Tibial nerve (tissue), 3 donors: ENCODE data around the gene PABPN1.

Experiments
- POLR2A ChIP-seq, 2 donors: fragments of 450-650 bp; IDR thresholded peaks; one replicate each; pipeline ENCODE4 v1.6.1; 2017; ENCODE audit warnings: antibody characterized with exemption in 2 of 2, mild to moderate bottlenecking in 2 of 2, moderate library complexity in 2 of 2
- TF ChIP-seq, protein P1 (sequence below), 5 experiments: fragments of 200-600 bp in 3 of 5; fragments of 450-650 bp in 2 of 5; sonication (generic) in 3 of 5; IDR thresholded peaks; one replicate each; pipeline ENCODE4 v1.5.1; 2016 to 2019; ENCODE audit warnings: antibody characterized with exemption in 5 of 5, mild to moderate bottlenecking in 3 of 5, moderate library complexity in 2 of 5

DNA sequence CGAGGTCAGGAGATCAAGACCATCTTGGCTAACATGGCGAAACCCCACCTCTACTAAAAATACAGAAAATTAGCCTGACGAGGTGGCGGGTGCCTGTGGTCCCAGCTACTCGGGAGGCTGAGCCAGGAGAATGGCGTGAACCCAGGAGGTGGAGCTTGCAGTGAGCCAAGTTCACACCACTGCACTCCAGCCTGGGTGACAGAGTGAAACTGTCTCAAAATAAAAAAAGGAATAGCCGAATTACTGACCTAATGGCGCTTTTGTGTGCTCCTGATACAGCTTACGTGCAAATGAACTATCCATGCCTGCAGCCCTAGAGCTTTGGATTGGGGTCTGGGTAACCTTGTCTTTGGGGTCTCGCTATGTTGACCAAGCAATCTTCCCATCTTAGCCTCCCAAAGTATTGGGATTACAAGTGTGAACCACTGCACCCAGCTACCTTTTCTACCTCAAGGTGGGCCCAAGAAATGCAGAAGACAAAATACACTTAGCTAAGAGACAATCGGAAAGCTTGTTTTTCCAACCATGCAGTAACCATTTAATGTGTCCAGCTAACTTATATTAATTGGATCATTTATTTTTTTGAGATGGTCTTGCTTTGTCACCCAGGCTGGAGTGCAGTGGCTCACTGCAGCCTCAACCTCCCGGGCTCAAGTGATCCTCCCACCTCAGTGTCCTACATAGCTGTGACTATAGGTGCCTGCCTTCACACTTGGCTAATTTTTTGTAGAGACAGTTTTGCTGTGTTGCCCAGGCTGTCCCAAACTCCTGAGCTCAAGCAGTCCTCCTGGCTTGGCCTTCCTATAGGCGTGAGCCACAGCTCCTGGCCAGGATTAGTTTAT is 5.5 kb downstream of the PABPN1 start:
- TF ChIP-seq, protein P1, sequence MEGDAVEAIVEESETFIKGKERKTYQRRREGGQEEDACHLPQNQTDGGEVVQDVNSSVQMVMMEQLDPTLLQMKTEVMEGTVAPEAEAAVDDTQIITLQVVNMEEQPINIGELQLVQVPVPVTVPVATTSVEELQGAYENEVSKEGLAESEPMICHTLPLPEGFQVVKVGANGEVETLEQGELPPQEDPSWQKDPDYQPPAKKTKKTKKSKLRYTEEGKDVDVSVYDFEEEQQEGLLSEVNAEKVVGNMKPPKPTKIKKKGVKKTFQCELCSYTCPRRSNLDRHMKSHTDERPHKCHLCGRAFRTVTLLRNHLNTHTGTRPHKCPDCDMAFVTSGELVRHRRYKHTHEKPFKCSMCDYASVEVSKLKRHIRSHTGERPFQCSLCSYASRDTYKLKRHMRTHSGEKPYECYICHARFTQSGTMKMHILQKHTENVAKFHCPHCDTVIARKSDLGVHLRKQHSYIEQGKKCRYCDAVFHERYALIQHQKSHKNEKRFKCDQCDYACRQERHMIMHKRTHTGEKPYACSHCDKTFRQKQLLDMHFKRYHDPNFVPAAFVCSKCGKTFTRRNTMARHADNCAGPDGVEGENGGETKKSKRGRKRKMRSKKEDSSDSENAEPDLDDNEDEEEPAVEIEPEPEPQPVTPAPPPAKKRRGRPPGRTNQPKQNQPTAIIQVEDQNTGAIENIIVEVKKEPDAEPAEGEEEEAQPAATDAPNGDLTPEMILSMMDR (IDR thresholded peaks at IDR 0.05) = no peak
- TF ChIP-seq POLR2A (IDR thresholded peaks at IDR 0.05) = no peak
